Measurements from ENCODE around the gene ANKRD13D.

ANKRD13D gene

GRCh38 chr11:67282876-67283371, 6.2 kb upstream of the ANKRD13D start:
- no peak for TF ChIP-seq CTCF (IDR thresholded peaks at IDR 0.05; ENCODE audit: extremely low read depth, insufficient read depth, missing control alignments)
- in situ Hi-C loops (cut with MboI; ENCODE audit: low pct_unique_long_range_greater_than_20kb, low sequenced_read_pairs, unreplicated experiment): no loop called here
- no peak for DNase-seq (ENCODE audit: low spot score)

GRCh38 chr11:67283481-67283963, 5.6 kb upstream of the ANKRD13D start:
- in situ Hi-C loops (cut with MboI; ENCODE audit: low pct_unique_long_range_greater_than_20kb, low sequenced_read_pairs, unreplicated experiment): no loop called here
- TF ChIP-seq CTCF (IDR thresholded peaks at IDR 0.05; ENCODE audit: extremely low read depth, insufficient read depth, missing control alignments): no peak
- no peak for DNase-seq (ENCODE audit: low spot score)

- no peak for DNase-seq (ENCODE audit: low spot score)
- in situ Hi-C loops (cut with MboI; ENCODE audit: low pct_unique_long_range_greater_than_20kb, low sequenced_read_pairs, unreplicated experiment): no loop called here
- TF ChIP-seq CTCF (IDR thresholded peaks at IDR 0.05; ENCODE audit: extremely low read depth, insufficient read depth, missing control alignments): no peak
Observed at GRCh38 chr11:67284811-67285540, 4.1 kb upstream of the ANKRD13D start.

GRCh38 chr11:67285541-67286498, 3.3 kb upstream of the ANKRD13D start:
- in situ Hi-C loops (cut with MboI; ENCODE audit: low pct_unique_long_range_greater_than_20kb, low sequenced_read_pairs, unreplicated experiment): no loop called here
- no peak for TF ChIP-seq CTCF (IDR thresholded peaks at IDR 0.05; ENCODE audit: extremely low read depth, insufficient read depth, missing control alignments)
- DNase-seq (ENCODE audit: low spot score): no peak

GRCh38 chr11:67286621-67287333, 2.3 kb upstream of the ANKRD13D start:
- in situ Hi-C loops (cut with MboI; ENCODE audit: low pct_unique_long_range_greater_than_20kb, low sequenced_read_pairs, unreplicated experiment): no loop called here
- DNase-seq (ENCODE audit: low spot score): no peak
- TF ChIP-seq CTCF (IDR thresholded peaks at IDR 0.05; ENCODE audit: extremely low read depth, insufficient read depth, missing control alignments): no peak
